ENCODE data around the gene BIRC2.

Gene BIRC2

GRCh38 chr11:102375720-102376399 lies 28.8 kb downstream of the BIRC2 start:
- DNase-seq = no peak

- no peak for DNase-seq
Measured at GRCh38 chr11:102377891-102378290, 30.9 kb downstream of the BIRC2 start.

- no peak for DNase-seq
Measured at GRCh38 chr11:102378818-102379217, 31.8 kb downstream of the BIRC2 start.

GRCh38 chr11:102382384-102382783 lies 35.4 kb downstream of the BIRC2 start:
- DNase-seq = no peak

GRCh38 chr11:102383839-102384238 lies 36.8 kb downstream of the BIRC2 start:
- DNase-seq = no peak

- DNase-seq = no peak
Measured at GRCh38 chr11:102384419-102385079, 37.5 kb downstream of the BIRC2 start.

- no peak for DNase-seq
Measured at GRCh38 chr11:102385085-102386007, 38.3 kb downstream of the BIRC2 start.

GRCh38 chr11:102386136-102386734 lies 39.2 kb downstream of the BIRC2 start:
- no peak for DNase-seq

- no peak for DNase-seq
Measured at GRCh38 chr11:102387043-102387781, 40.2 kb downstream of the BIRC2 start.

- DNase-seq = no peak
Measured at GRCh38 chr11:102389253-102389652, 42.2 kb downstream of the BIRC2 start.

- peak; percentile 53 for DNase-seq
Measured at GRCh38 chr11:102390667-102391465, 43.9 kb downstream of the BIRC2 start.

GRCh38 chr11:102391549-102392237 lies 44.7 kb downstream of the BIRC2 start:
- no peak for DNase-seq

GRCh38 chr11:102393272-102393730 lies 46.3 kb downstream of the BIRC2 start:
- DNase-seq = no peak

GRCh38 chr11:102395720-102396393 lies 48.8 kb downstream of the BIRC2 start:
- no peak for DNase-seq

GRCh38 chr11:102396708-102397563 lies 49.9 kb downstream of the BIRC2 start:
- no peak for DNase-seq

- no peak for DNase-seq
Measured at GRCh38 chr11:102398297-102398696, 51.3 kb downstream of the BIRC2 start.

- no peak for DNase-seq
Measured at GRCh38 chr11:102399189-102399588, 52.2 kb downstream of the BIRC2 start.

- no peak for DNase-seq
Measured at GRCh38 chr11:102400603-102401002, 53.6 kb downstream of the BIRC2 start.

GRCh38 chr11:102401905-102402304 lies 54.9 kb downstream of the BIRC2 start:
- DNase-seq = no peak

All from NCI-H345 (cell line).